ENCODE results near the gene DPP10. TPM values are rescaled to one million over a fixed set of nuclear protein-coding genes. Genes with fewer than 3 reads are reported as not detected.

DPP10 gene
- total and polyA plus RNA-seq, 10 of the 15 experiments (the other 5 are each of a cell fraction or from before 2014, with no cell fraction given), result not detected

DNA sequence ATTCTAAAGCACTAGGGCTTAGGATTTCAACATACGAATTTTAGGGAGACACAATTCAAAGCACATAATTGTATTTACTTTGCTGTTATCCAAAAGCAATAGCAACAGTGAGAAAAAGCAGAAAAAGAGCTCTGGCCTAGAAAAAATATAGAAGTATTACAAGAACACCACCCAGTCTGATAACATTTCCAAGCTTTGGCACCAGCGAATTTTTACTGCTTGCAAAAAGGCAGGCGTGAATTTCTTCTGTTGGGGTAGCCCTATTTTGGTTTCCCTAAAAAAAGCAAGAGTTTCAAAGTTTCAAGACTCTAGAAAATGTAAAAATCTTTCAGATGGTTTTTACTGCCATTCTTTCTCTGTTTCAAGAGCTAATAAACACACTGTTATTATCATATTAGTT lies 292.7 kb downstream of the DPP10 start (continued):
- TF ChIP-seq, protein P1, sequence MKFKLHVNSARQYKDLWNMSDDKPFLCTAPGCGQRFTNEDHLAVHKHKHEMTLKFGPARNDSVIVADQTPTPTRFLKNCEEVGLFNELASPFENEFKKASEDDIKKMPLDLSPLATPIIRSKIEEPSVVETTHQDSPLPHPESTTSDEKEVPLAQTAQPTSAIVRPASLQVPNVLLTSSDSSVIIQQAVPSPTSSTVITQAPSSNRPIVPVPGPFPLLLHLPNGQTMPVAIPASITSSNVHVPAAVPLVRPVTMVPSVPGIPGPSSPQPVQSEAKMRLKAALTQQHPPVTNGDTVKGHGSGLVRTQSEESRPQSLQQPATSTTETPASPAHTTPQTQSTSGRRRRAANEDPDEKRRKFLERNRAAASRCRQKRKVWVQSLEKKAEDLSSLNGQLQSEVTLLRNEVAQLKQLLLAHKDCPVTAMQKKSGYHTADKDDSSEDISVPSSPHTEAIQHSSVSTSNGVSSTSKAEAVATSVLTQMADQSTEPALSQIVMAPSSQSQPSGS (IDR thresholded peaks at IDR 0.05; ENCODE audit: low read length), result no peak
- no peak for TF ChIP-seq BCL11A (IDR thresholded peaks at IDR 0.05; ENCODE audit: low read depth, low read length)
- no peak for TF ChIP-seq TARDBP (IDR thresholded peaks at IDR 0.05; ENCODE audit: borderline replicate concordance)
- no peak for TF ChIP-seq IRF4 (IDR thresholded peaks at IDR 0.05; ENCODE audit: low read depth, low read length)
- TF ChIP-seq EZH2 (IDR thresholded peaks at IDR 0.05; ENCODE audit: borderline replicate concordance, control insufficient read depth, low read depth, low read length), result no peak
- TF ChIP-seq TCF3 (IDR thresholded peaks at IDR 0.05; ENCODE audit: borderline replicate concordance, insufficient read depth, low read depth, low read length), result no peak
- TF ChIP-seq IKZF1 (conservative IDR thresholded peaks at IDR 0.05), result no peak
- TF ChIP-seq, protein P2, sequence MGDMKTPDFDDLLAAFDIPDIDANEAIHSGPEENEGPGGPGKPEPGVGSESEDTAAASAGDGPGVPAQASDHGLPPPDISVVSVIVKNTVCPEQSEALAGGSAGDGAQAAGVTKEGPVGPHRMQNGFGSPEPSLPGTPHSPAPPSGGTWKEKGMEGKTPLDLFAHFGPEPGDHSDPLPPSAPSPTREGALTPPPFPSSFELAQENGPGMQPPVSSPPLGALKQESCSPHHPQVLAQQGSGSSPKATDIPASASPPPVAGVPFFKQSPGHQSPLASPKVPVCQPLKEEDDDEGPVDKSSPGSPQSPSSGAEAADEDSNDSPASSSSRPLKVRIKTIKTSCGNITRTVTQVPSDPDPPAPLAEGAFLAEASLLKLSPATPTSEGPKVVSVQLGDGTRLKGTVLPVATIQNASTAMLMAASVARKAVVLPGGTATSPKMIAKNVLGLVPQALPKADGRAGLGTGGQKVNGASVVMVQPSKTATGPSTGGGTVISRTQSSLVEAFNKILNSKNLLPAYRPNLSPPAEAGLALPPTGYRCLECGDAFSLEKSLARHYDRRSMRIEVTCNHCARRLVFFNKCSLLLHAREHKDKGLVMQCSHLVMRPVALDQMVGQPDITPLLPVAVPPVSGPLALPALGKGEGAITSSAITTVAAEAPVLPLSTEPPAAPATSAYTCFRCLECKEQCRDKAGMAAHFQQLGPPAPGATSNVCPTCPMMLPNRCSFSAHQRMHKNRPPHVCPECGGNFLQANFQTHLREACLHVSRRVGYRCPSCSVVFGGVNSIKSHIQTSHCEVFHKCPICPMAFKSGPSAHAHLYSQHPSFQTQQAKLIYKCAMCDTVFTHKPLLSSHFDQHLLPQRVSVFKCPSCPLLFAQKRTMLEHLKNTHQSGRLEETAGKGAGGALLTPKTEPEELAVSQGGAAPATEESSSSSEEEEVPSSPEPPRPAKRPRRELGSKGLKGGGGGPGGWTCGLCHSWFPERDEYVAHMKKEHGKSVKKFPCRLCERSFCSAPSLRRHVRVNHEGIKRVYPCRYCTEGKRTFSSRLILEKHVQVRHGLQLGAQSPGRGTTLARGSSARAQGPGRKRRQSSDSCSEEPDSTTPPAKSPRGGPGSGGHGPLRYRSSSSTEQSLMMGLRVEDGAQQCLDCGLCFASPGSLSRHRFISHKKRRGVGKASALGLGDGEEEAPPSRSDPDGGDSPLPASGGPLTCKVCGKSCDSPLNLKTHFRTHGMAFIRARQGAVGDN (IDR thresholded peaks at IDR 0.05), result no peak
- TF ChIP-seq STAT1 (conservative IDR thresholded peaks at IDR 0.05), result no peak
- TF ChIP-seq EP300 (IDR thresholded peaks at IDR 0.05; ENCODE audit: borderline replicate concordance in 1 of 2, control insufficient read depth in 1 of 2, low read depth in 2 of 2, low read length in 2 of 2), result no peak
- no peak for TF ChIP-seq YBX1 (IDR thresholded peaks at IDR 0.05)

All from GM12878 (cell line).